ENCODE measurements around the gene APOD. TPM values are rescaled to one million over a fixed set of nuclear protein-coding genes. Genes with fewer than 3 reads are reported as not detected.

Gene APOD
- total and polyA plus RNA-seq, 10 of the 15 experiments (the other 5 are each of a cell fraction or from before 2014, with no cell fraction given), result 0.06 to 0.77 (median 0.47) TPM; not detected in 3

- Histone ChIP-seq H3K4me3 (no peak overlapping the region), H3K27me3 (replicated peaks in 1 of 2; ENCODE audit: control insufficient read depth in 2 of 2, insufficient read depth in 2 of 2, low read length in 1 of 2) (no peaks in the 10 kb centered on the region), H4K20me1 (ENCODE audit: control insufficient read depth, insufficient read depth) (no peaks in the 10 kb centered on the region), H3K4me2 (ENCODE audit: control insufficient read depth, insufficient read depth) (no peak overlapping the region), H3K79me2 (ENCODE audit: control insufficient read depth, insufficient read depth, low read length) (peaks cover 13% of the 10 kb centered on the region), H2AFZ (ENCODE audit: control insufficient read depth, low read depth, low read length) (no peak overlapping the region), H3K9me3 (replicated peaks; ENCODE audit: control insufficient read depth, insufficient read depth, low read length) (no peaks in the 10 kb centered on the region), H3K36me3 (ENCODE audit: control insufficient read depth in 2 of 2, insufficient read depth in 2 of 2, low read length in 1 of 2) (peaks cover 4 to 23% of the 10 kb centered on the region in 2 experiments), H3K27ac (ENCODE audit: control insufficient read depth, insufficient read depth) (no peak overlapping the region), H3K9ac (ENCODE audit: control insufficient read depth, insufficient read depth, low read length) (no peak overlapping the region), H3K4me1 (ENCODE audit: control insufficient read depth, insufficient read depth, low read length) (no peaks in the 10 kb centered on the region)
- POLR2A ChIA-PET, result interaction anchor here (1.2 kb wide), 1 partner anchor 255 kb away, joined by 4 read pairs; no protein-coding TSS in a partner anchor
- FAIRE-seq, result no peak
- no peak for TF ChIP-seq HCFC1 (IDR thresholded peaks at IDR 0.05; ENCODE audit: low read length)
- no peak for TF ChIP-seq PKNOX1 (IDR thresholded peaks at IDR 0.05)
- no peak for TF ChIP-seq SMARCA5 (IDR thresholded peaks at IDR 0.05)
- no peak for TF ChIP-seq SIN3A (IDR thresholded peaks at IDR 0.05; ENCODE audit: low read depth, low read length)
- no peak for TF ChIP-seq CTCF (IDR thresholded peaks at IDR 0.05 in 2 of 3, conservative IDR thresholded peaks at IDR 0.05 in 1 of 3; ENCODE audit: control insufficient read depth in 2 of 3, extremely low read depth in 1 of 3, insufficient read depth in 1 of 3, low read depth in 3 of 3, low read length in 3 of 3)
- TF ChIP-seq E2F4 (IDR thresholded peaks at IDR 0.05; ENCODE audit: low read depth, low read length), result no peak
- SMC1A ChIA-PET (ENCODE audit: uncharacterized antibody, unreplicated experiment), result interaction anchor here (0.6 to 5.8 kb wide), 7 partner anchors 10 to 844 kb away, joined by 3 to 66 read pairs (median 3); partner anchors contain the start of gene XXYLT1
- intact Hi-C loops (cut with micrococcal nuclease; ENCODE audit: unreplicated experiment) (no loop called here), in situ Hi-C loops (cut with MboI) (loop anchor here (10.0 to 25.0 kb wide), 2 partner anchors 252 to 389 kb away; partner anchors contain the start of gene XXYLT1)
- no peak for ATAC-seq
- BruUV-seq (replicated peaks), result no TSS peak
- RAD21 ChIA-PET (ENCODE audit: unreplicated experiment), result interaction anchor here (1.5 to 5.5 kb wide), 2 partner anchors 12 to 256 kb away, joined by 4 to 84 read pairs; partner anchors contain the start of gene XXYLT1
- WGBS (ENCODE audit: insufficient coverage, insufficient replicate concordance, low lambda C conversion rate, missing lambda C conversion rate), result 88% methylated on average over 4 of the region's 4 CpGs
- CTCF ChIA-PET, result interaction anchor here (0.8 to 10.1 kb wide), 5 partner anchors 12 to 256 kb away, joined by 3 to 179 read pairs (median 4); partner anchors contain the start of gene XXYLT1
- DNase-seq (ENCODE audit: low read depth, low spot score), result no peak
Observed at GRCh38 chr3:195526492-195526891, 57.2 kb downstream of the APOD start.

All from GM12878 (cell line).